Transverse colon (tissue), 4 donors: Measurements from ENCODE around the gene TUT7. TPM values are rescaled to one million over a fixed set of nuclear protein-coding genes. Genes with fewer than 3 reads are reported as not detected.
"Not testable (repeated sequence)": the region's sequence is repeated elsewhere in the genome, so short reads cannot be mapped to it uniquely, and the experiment has no call there.

ENCODE experiments used
- DNase-seq: peaks from one replicate; pipeline ENCODE4 v3.0.0-alpha.2; 2019
- H3K27ac ChIP-seq, 4 donors: fragments of 200-600 bp; sonication (generic); 2 replicates each; pipeline ENCODE4 v1.5.1; 2016 to 2018; ENCODE audit warnings: inconsistent platforms in 4 of 4
- H3K27me3 ChIP-seq: fragments of 200-600 bp; sonication (generic); 2 replicates; pipeline ENCODE4 v1.5.1; 2017; ENCODE audit warnings: inconsistent platforms
- H3K36me3 ChIP-seq, 4 donors: fragments of 200-600 bp; sonication (generic); 2 replicates each; pipeline ENCODE4 v1.5.1; 2017 to 2019; ENCODE audit warnings: inconsistent platforms in 4 of 4
- H3K4me1 ChIP-seq, 4 donors: fragments of 200-600 bp; sonication (generic); 2 replicates each; pipeline ENCODE4 v1.5.1; 2017 to 2020; ENCODE audit warnings: inconsistent platforms in 4 of 4
- H3K4me3 ChIP-seq, 4 donors: fragments of 200-600 bp; sonication (generic); 1 replicate in 1 of 4; 2 replicates in 3 of 4; pipeline versions ENCODE4 v1.5.1 to v1.6.1; 2017 to 2019; ENCODE audit warnings: inconsistent platforms in 4 of 4
- H3K9me3 ChIP-seq, 2 donors: fragments of 200-600 bp; sonication (generic); 2 replicates each; pipeline ENCODE4 v1.5.1; 2017 to 2019; ENCODE audit warnings: inconsistent platforms in 2 of 2
- EP300 ChIP-seq: sonication (generic); formaldehyde crosslinking; IDR thresholded peaks from one replicate; pipeline ENCODE4 v1.6.1; 2017; ENCODE audit warnings: antibody characterized with exemption, low read depth
- POLR2A ChIP-seq: fragments of 450-650 bp; IDR thresholded peaks from one replicate; pipeline ENCODE4 v1.6.1; 2016; ENCODE audit warnings: antibody characterized with exemption, mild to moderate bottlenecking, moderate library complexity
- POLR2AphosphoS5 ChIP-seq, 3 donors: sonication (generic); formaldehyde crosslinking; IDR thresholded peaks; one replicate each; pipeline ENCODE4 v1.6.1; 2016; ENCODE audit warnings: antibody characterized with exemption in 3 of 3
- WGBS, 2 donors: methylation state at CpG; one replicate each; pipeline ENCODE4 v1.1.5; 2018; ENCODE audit warnings: low coverage in 1 of 2; 5-methylcytosine and 5-hydroxymethylcytosine counted together
- in situ Hi-C, 4 donors: fragments of 200-750 bp; cut with MboI; loops; one replicate each; pipeline versions ENCODE4 v1.15.0 to v1.15.1; 2017; ENCODE audit warnings: low sequenced_read_pairs in 3 of 4, low pct_ligation_motif_present in 1 of 4, low pct_unique_long_range_greater_than_20kb in 1 of 4
- intact Hi-C: fragments of 100-400 bp; cut with DNase I; formaldehyde crosslinking; loops from one replicate; pipeline ENCODE4 v1.15.1; 2023; ENCODE audit warnings: low total_unique reads
- total RNA-seq, 4 donors: library from RNA; depleted of rRNA; stranded (reverse); fragments of >200 nt; gene quantifications; one replicate each; pipeline ENCODE4 v1.1.0, GENCODE V29; 2016
- TF ChIP-seq, protein P1 (sequence below), 5 experiments: fragments of 200-600 bp in 3 of 5; fragments of 450-650 bp in 2 of 5; sonication (generic) in 3 of 5; IDR thresholded peaks; 1 replicate in 2 of 5; 2 replicates in 3 of 5; pipeline ENCODE4 v1.5.1; 2016 to 2017; ENCODE audit warnings: antibody characterized with exemption in 5 of 5, inconsistent platforms in 3 of 5, mild to moderate bottlenecking in 2 of 5, moderate library complexity in 1 of 5

TUT7 gene
- total RNA-seq, 4 donors from 2014 or later: 29.5 to 72.9 (median 43.0) TPM

DNA sequence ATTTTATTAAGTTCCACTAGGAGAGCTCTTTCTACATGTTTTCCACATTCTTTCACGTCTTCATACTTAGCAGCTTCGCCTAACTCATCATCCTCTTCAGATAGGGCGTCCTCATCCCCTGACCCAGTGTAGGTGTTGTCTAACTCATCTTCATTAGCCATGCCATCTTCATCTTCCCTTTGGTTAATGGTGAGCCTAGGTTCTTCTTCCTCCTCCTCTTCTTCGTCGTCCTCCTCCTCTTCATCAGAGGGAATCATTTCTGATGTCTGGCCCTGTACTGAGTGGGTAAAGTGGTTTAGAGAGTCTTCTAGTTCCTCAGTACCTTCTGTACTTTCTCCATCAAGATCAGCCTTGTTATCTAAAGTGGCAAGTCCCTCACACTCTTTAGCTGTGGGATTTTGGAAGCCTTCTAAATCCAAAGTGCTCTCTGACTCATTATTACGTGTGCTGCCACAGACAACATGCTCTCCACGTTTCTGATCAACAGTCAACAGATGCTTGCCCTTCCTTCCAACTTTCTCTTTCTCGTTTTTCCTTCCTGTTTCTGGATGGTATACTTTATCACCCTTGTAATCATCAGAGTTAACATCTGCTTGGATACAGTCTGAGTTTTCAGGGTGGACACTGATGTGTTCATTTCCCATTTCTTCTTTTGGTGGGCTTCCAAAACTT lies 31.1 kb downstream of the TUT7 start:
- no peaks in the 10 kb centered on the region for H3K27me3 ChIP-seq
- no peaks in the 10 kb centered on the region for H3K4me1 ChIP-seq
- H3K9me3 ChIP-seq: no peaks in the 10 kb centered on the region
- H3K36me3 ChIP-seq: peaks cover 0 to 96% (median 44%) of the 10 kb centered on the region in 4 donors
- 45 to 78% methylated on average over 2 to 8 of the region's 8 CpGs for WGBS, 2 donors
- in situ Hi-C loops (loop anchor here in 1 of 4 donors (25.0 kb wide), 1 partner anchor 311 kb away; no protein-coding TSS in a partner anchor), intact Hi-C loops (no loop called here)
- H3K4me3 ChIP-seq: no peak overlapping the region
- no peak overlapping the region for H3K27ac ChIP-seq
- DNase-seq: no peak
- TF ChIP-seq POLR2A (no peak), POLR2AphosphoS5 (IDR thresholded peaks at IDR 0.05) (no peak), EP300 (no peak)
- TF ChIP-seq, protein P1, sequence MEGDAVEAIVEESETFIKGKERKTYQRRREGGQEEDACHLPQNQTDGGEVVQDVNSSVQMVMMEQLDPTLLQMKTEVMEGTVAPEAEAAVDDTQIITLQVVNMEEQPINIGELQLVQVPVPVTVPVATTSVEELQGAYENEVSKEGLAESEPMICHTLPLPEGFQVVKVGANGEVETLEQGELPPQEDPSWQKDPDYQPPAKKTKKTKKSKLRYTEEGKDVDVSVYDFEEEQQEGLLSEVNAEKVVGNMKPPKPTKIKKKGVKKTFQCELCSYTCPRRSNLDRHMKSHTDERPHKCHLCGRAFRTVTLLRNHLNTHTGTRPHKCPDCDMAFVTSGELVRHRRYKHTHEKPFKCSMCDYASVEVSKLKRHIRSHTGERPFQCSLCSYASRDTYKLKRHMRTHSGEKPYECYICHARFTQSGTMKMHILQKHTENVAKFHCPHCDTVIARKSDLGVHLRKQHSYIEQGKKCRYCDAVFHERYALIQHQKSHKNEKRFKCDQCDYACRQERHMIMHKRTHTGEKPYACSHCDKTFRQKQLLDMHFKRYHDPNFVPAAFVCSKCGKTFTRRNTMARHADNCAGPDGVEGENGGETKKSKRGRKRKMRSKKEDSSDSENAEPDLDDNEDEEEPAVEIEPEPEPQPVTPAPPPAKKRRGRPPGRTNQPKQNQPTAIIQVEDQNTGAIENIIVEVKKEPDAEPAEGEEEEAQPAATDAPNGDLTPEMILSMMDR (IDR thresholded peaks at IDR 0.05): no peak

DNA sequence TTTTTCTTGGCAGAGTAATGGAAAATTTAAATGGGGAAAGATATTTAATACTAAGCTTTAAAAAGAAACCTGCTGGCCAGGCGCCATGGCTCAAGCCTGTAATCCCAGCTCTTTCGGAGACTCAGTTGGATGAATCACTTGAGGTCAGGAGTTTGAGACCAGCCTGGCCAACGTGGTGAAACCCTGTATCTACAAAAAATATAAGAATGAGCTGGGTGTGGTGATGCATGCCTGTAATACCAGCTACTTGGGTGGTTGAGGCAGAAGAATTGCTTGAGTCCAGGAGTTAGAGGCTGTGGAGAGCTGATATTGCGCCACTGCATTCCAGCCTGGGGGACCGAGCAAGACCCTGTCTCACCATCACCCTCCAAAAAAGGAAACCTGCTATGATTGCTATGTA lies 32.8 kb downstream of the TUT7 start:
- 81 to 83% methylated on average over 4 to 5 of the region's 5 CpGs for WGBS, 2 donors
- intact Hi-C loops: no loop called here
- Histone ChIP-seq H3K4me1 (no peaks in the 10 kb centered on the region), H3K27me3 (no peaks in the 10 kb centered on the region), H3K36me3 (peaks cover 0 to 98% (median 48%) of the 10 kb centered on the region in 4 donors), H3K27ac (no peak overlapping the region), H3K4me3 (no peak overlapping the region), H3K9me3 (no peaks in the 10 kb centered on the region)
- in situ Hi-C loops: loop anchor here in 1 of 4 donors (25.0 kb wide), 1 partner anchor 309 kb away; no protein-coding TSS in a partner anchor
- TF ChIP-seq, protein P1 (IDR thresholded peaks at IDR 0.05): no peak
- TF ChIP-seq POLR2A (no peak), POLR2AphosphoS5 (IDR thresholded peaks at IDR 0.05) (no peak), EP300 (no peak)
- DNase-seq: no peak

DNA sequence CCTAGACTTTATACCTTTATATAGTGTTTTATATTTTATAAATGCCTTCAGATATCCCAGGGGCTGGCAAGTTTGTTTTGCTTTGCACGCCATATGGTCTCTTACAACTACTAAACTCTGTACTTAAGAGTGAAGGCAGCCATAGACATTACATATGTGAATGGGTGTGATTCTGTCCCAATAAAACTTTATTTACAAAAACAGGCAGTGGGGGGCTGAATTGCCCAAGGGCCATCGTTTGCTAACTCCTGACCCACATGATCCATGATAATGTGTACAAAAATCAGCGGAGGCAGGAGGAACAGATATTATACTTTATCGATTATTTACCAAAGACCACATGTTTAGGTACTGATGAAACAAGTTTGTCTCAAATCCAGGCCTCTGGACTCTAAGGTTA lies 36.0 kb downstream of the TUT7 start:
- in situ Hi-C loops: loop anchor here in 1 of 4 donors (25.0 kb wide), 1 partner anchor 306 kb away; no protein-coding TSS in a partner anchor
- peaks cover 0 to 98% (median 40%) of the 10 kb centered on the region in 4 donors for H3K36me3 ChIP-seq

DNA sequence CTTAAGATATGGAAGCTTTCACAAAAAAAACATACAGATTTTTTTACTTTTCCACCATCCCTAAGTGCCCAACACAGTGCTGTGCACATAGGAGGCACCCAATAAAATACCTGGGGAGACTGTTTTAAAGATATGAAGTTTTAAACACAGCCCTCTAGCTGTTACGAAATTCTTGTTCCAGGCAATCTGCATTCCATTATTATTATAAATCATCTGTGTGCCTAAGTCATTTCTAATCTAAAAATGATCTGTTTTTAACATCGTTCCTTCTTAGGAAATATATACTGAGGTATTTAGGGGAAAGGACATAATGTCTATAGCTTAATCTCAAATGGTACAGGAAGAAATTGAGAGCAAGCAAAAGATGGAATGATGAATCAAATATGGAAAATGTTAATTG lies 39.1 kb downstream of the TUT7 start:
- no peak for TF ChIP-seq EP300
- TF ChIP-seq, protein P1 (IDR thresholded peaks at IDR 0.05): no peak
- TF ChIP-seq POLR2A: no peak
- TF ChIP-seq POLR2AphosphoS5 (IDR thresholded peaks at IDR 0.05): no peak
- Histone ChIP-seq H3K4me3 (no peak overlapping the region), H3K27ac (no peak overlapping the region), H3K9me3 (no peaks in the 10 kb centered on the region), H3K36me3 (peaks cover 0 to 82% (median 33%) of the 10 kb centered on the region in 4 donors), H3K27me3 (no peaks in the 10 kb centered on the region), H3K4me1 (no peaks in the 10 kb centered on the region)
- in situ Hi-C loops (loop anchor here in 1 of 4 donors (25.0 kb wide), 1 partner anchor 303 kb away; no protein-coding TSS in a partner anchor), intact Hi-C loops (no loop called here)
- 45 to 63% methylated on average over 2 of the region's 2 CpGs for WGBS, 2 donors
- no peak for DNase-seq

More for the DNA sequence above, 36.0 kb downstream of the TUT7 start:
- Histone ChIP-seq H3K9me3 (no peaks in the 10 kb centered on the region), H3K4me3 (no peak overlapping the region), H3K4me1 (no peaks in the 10 kb centered on the region), H3K27me3 (no peaks in the 10 kb centered on the region), H3K27ac (no peak overlapping the region)
- WGBS, 2 donors: 81 to 90% methylated on average over 4 of the region's 4 CpGs
- TF ChIP-seq POLR2AphosphoS5 (IDR thresholded peaks at IDR 0.05): no peak
- TF ChIP-seq, protein P1 (IDR thresholded peaks at IDR 0.05): no peak
- no peak for TF ChIP-seq POLR2A
- no peak for TF ChIP-seq EP300
- DNase-seq: no peak
- intact Hi-C loops: no loop called here

DNA sequence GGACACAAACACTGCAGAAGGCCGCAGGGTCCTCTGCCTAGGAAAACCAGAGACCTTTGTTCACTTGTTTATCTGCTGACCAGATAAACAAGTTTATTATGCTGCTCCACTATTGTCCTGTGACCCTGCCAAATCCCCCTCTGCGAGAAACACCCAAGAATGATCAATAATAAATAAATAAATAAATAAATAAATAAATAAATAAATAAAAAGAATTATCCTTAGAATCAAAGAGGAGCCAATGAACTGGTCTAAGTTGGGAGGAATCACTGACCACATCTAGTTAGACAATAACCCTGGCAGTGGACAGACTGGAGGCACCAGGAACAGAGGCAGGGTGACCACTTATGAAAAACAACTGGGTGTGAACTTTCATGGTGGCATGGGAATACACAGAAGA lies 41.3 kb downstream of the TUT7 start:
- 100% methylated on average over 2 of the region's 2 CpGs for WGBS, 2 donors
- H3K27me3 ChIP-seq, H3K9me3 ChIP-seq, intact Hi-C loops, DNase-seq, H3K4me1 ChIP-seq, H3K27ac ChIP-seq, H3K4me3 ChIP-seq: not testable (repeated sequence)
- H3K36me3 ChIP-seq: peaks cover 0 to 83% (median 32%) of the 10 kb centered on the region in 4 donors
- in situ Hi-C loops: loop anchor here in 1 of 4 donors (25.0 kb wide), 1 partner anchor 301 kb away; no protein-coding TSS in a partner anchor
